HG03066 (cell line): ENCODE data around the gene LTBP3.
A peak's percentile ranks its signal among the peaks of the same experiment; 100 is the strongest.
"Not testable (repeated sequence)": the region's sequence is repeated elsewhere in the genome, so short reads cannot be mapped to it uniquely, and the experiment has no call there.

Source experiments
- ATAC-seq: cut with Tn5 transposase; IDR thresholded peaks from one replicate; pipeline ENCODE4 v1.9.1; 2021; ENCODE audit warnings: low read depth; ENCODE audit not compliant: unreplicated experiment

Gene LTBP3

GRCh38 chr11:65538232-65538914 is 19.8 kb downstream of the LTBP3 start:
- no peak for ATAC-seq

GRCh38 chr11:65537620-65538231 is 20.4 kb downstream of the LTBP3 start:
- no peak for ATAC-seq

- no peak for ATAC-seq
Observed at GRCh38 chr11:65537296-65537597, 20.9 kb downstream of the LTBP3 start.

- no peak for ATAC-seq
Observed at GRCh38 chr11:65536412-65537295, 21.5 kb downstream of the LTBP3 start.

- no peak for ATAC-seq
Observed at GRCh38 chr11:65535102-65535501, 23.1 kb downstream of the LTBP3 start.

GRCh38 chr11:65532388-65533064 is 25.6 kb downstream of the LTBP3 start:
- no peak for ATAC-seq

- ATAC-seq = no peak
Observed at GRCh38 chr11:65530157-65530496, 28.0 kb downstream of the LTBP3 start.

- no peak for ATAC-seq
Observed at GRCh38 chr11:65529475-65530156, 28.5 kb downstream of the LTBP3 start.

GRCh38 chr11:65528819-65529350 is 29.3 kb downstream of the LTBP3 start:
- no peak for ATAC-seq

- ATAC-seq = no peak
Observed at GRCh38 chr11:65526744-65527143, 31.4 kb downstream of the LTBP3 start.

- peak; percentile 17 for ATAC-seq
Observed at GRCh38 chr11:65525546-65526480, 32.3 kb downstream of the LTBP3 start.

GRCh38 chr11:65524741-65525545 is 33.2 kb downstream of the LTBP3 start, which contains the start of gene SCYL1:
TSS of gene SCYL1 (plus strand) at chr11:65525083. CDS start at chr11:65525154, 71 bp downstream.
- peak; percentile 61 for ATAC-seq

- no peak for ATAC-seq
Observed at GRCh38 chr11:65524014-65524740, 34.0 kb downstream of the LTBP3 start.

GRCh38 chr11:65523631-65523968 is 34.6 kb downstream of the LTBP3 start:
- ATAC-seq = not testable (repeated sequence)

GRCh38 chr11:65522718-65523630 is 35.2 kb downstream of the LTBP3 start:
- ATAC-seq = not testable (repeated sequence)

GRCh38 chr11:65521777-65522521 is 36.2 kb downstream of the LTBP3 start:
- ATAC-seq = not testable (repeated sequence)
